Motor neuron (in vitro differentiated cells): ENCODE results near the gene PFDN4. TPM values are rescaled to one million over a fixed set of nuclear protein-coding genes. Genes with fewer than 3 reads are reported as not detected.

ENCODE experiments used
- ATAC-seq, 8 experiments: fragments of 200-7000 bp; cut with Tn5 transposase; replicated peaks in 6 of 8; 2 replicates each; pipeline ENCODE4 v1.8.0; 2021; ENCODE audit warnings: mild to moderate bottlenecking in 8 of 8, moderate library complexity in 8 of 8
- H3K27ac ChIP-seq, 2 donors: fragments of 250-450 bp; sonication (Bioruptor Pico); 2 replicates each; pipeline ENCODE4 v1.9.0; 2021; ENCODE audit warnings: antibody characterized with exemption in 2 of 2, mild to moderate bottlenecking in 2 of 2, moderate library complexity in 1 of 2
- H3K4me1 ChIP-seq, 2 donors: fragments of 250-450 bp; sonication (Bioruptor Pico); replicated peaks in 1 of 2; 2 replicates each; pipeline ENCODE4 v1.6.1; 2021; ENCODE audit warnings: antibody characterized with exemption in 2 of 2, mild to moderate bottlenecking in 2 of 2, moderate library complexity in 1 of 2
- H3K4me3 ChIP-seq, 5 donors: fragments of 250-450 bp; sonication (Bioruptor Pico); 2 replicates each; pipeline ENCODE4 v1.9.0; 2021; ENCODE audit warnings: antibody characterized with exemption in 5 of 5, mild to moderate bottlenecking in 5 of 5, moderate library complexity in 4 of 5
- WGBS, 10 experiments: fragments of 450-650 bp; shearing (Covaris generic); methylation state at CpG; one replicate each; pipeline ENCODE4 v1.0.0; 2022; 5-methylcytosine and 5-hydroxymethylcytosine counted together
- in situ Hi-C, 9 experiments: fragments of 400-800 bp; cut with MboI; loops; one replicate each; pipeline ENCODE4 v1.15.0; 2021; ENCODE audit warnings: low sequenced_read_pairs in 9 of 9, low pct_unique_long_range_greater_than_20kb in 2 of 9; ENCODE audit not compliant: unreplicated experiment in 9 of 9
- total RNA-seq, 8 experiments: library from RNA; unstranded; fragments of 300-600 nt; gene quantifications; 2 replicates each; pipeline versions ENCODE4 v1.2.3 to v1.2.4, GENCODE V29; 2022

Gene PFDN4
- total RNA-seq, 8 experiments from 2014 or later: 77.6 to 149 (median 137) TPM

- no peak overlapping the region for H3K27ac ChIP-seq
- in situ Hi-C loops: loop anchor here in 4 of 9 experiments (5.0 to 25.0 kb wide), 3 partner anchors 93 to 611 kb away; partner anchors contain the start of gene ZNF217 (in 1 of the 4)
- peak in 3 of 8 experiments; percentile 66 to 83 (median 74) for ATAC-seq
- H3K4me1 ChIP-seq: peaks cover 0 to 5% of the 10 kb centered on the region in 2 donors
- H3K4me3 ChIP-seq: no peak overlapping the region
- 43 to 85% (median 69%) methylated on average over 3 to 13 of the region's 13 CpGs for WGBS, 10 experiments
Observed at GRCh38 chr20:54197621-54198604, 10.0 kb upstream of the PFDN4 start.

- 8 to 84% (median 56%) methylated on average over 1 to 5 of the region's 6 CpGs for WGBS, 10 experiments
- H3K4me1 ChIP-seq: peaks cover 0 to 5% of the 10 kb centered on the region in 2 donors
- peak in 1 of 8 experiments; percentile 22 for ATAC-seq
- in situ Hi-C loops: loop anchor here in 4 of 9 experiments (5.0 to 25.0 kb wide), 3 partner anchors 94 to 612 kb away; partner anchors contain the start of gene ZNF217 (in 1 of the 4)
- no peak overlapping the region for H3K4me3 ChIP-seq
- no peak overlapping the region for H3K27ac ChIP-seq
Observed at GRCh38 chr20:54199283-54199682, 8.6 kb upstream of the PFDN4 start.

GRCh38 chr20:54199721-54200176, 8.1 kb upstream of the PFDN4 start:
- Histone ChIP-seq H3K4me1 (peaks cover 0 to 5% of the 10 kb centered on the region in 2 donors), H3K27ac (no peak overlapping the region), H3K4me3 (no peak overlapping the region)
- ATAC-seq: peak in 6 of 8 experiments; percentile 29 to 85 (median 74)
- 0 to 24% (median 18%) methylated on average over 2 to 7 of the region's 7 CpGs; no CpG with 5 or more reads in 1 of the 10 experiments for WGBS, 10 experiments
- in situ Hi-C loops: loop anchor here in 8 of 9 experiments (5.0 to 25.0 kb wide), 5 partner anchors 95 to 637 kb away; partner anchors contain the start of gene ZNF217 (in 1 of the 8)

- in situ Hi-C loops: loop anchor here in 5 of 9 experiments (25.0 kb wide), 2 partner anchors 437 to 638 kb away; no protein-coding TSS in a partner anchor
- 11 to 85% (median 65%) methylated on average over 1 to 6 of the region's 7 CpGs; no CpG with 5 or more reads in 2 of the 10 experiments for WGBS, 10 experiments
- no peak for ATAC-seq
- Histone ChIP-seq H3K4me1 (no peaks in the 10 kb centered on the region), H3K27ac (no peak overlapping the region), H3K4me3 (no peak overlapping the region)
Observed at GRCh38 chr20:54200487-54201267, 7.2 kb upstream of the PFDN4 start.

GRCh38 chr20:54201268-54201846, 6.5 kb upstream of the PFDN4 start:
- WGBS, 10 experiments: 20 to 90% (median 77%) methylated on average over 1 to 4 of the region's 4 CpGs; no CpG with 5 or more reads in 4 of the 10 experiments
- no peaks in the 10 kb centered on the region for H3K4me1 ChIP-seq
- ATAC-seq: no peak
- no peak overlapping the region for H3K27ac ChIP-seq
- no peak overlapping the region for H3K4me3 ChIP-seq
- in situ Hi-C loops: loop anchor here in 5 of 9 experiments (25.0 kb wide), 2 partner anchors 436 to 639 kb away; no protein-coding TSS in a partner anchor

- in situ Hi-C loops: loop anchor here in 5 of 9 experiments (25.0 kb wide), 2 partner anchors 434 to 641 kb away; no protein-coding TSS in a partner anchor
- ATAC-seq: no peak
- Histone ChIP-seq H3K4me1 (no peaks in the 10 kb centered on the region), H3K4me3 (no peak overlapping the region), H3K27ac (no peak overlapping the region)
- WGBS, 10 experiments: 36 to 100% (median 81%) methylated on average over 1 to 5 of the region's 5 CpGs
Observed at GRCh38 chr20:54203281-54203680, 4.6 kb upstream of the PFDN4 start.

- in situ Hi-C loops: loop anchor here in 5 of 9 experiments (25.0 kb wide), 2 partner anchors 433 to 642 kb away; no protein-coding TSS in a partner anchor
- ATAC-seq: no peak
Observed at GRCh38 chr20:54204063-54204462, 3.8 kb upstream of the PFDN4 start.

GRCh38 chr20:54204481-54204880, 3.4 kb upstream of the PFDN4 start:
- H3K4me1 ChIP-seq: peaks cover 4 to 6% of the 10 kb centered on the region in 2 donors
- in situ Hi-C loops: loop anchor here in 5 of 9 experiments (25.0 kb wide), 2 partner anchors 433 to 642 kb away; no protein-coding TSS in a partner anchor
- no peak overlapping the region for H3K4me3 ChIP-seq
- no peak for ATAC-seq
- H3K27ac ChIP-seq: no peak overlapping the region
- 25 to 100% (median 86%) methylated on average over 1 to 4 of the region's 5 CpGs for WGBS, 10 experiments

More at GRCh38 chr20:54204063-54204462, 3.8 kb upstream of the PFDN4 start:
- no peak overlapping the region for H3K4me3 ChIP-seq
- no peak overlapping the region for H3K27ac ChIP-seq
- H3K4me1 ChIP-seq: peaks cover 0 to 2% of the 10 kb centered on the region in 2 donors
- 71 to 100% (median 82%) methylated on average over 1 to 5 of the region's 6 CpGs; no CpG with 5 or more reads in 6 of the 10 experiments for WGBS, 10 experiments

GRCh38 chr20:54205450-54205849, 2.4 kb upstream of the PFDN4 start:
- WGBS, 10 experiments: 48 to 100% (median 89%) methylated on average over 1 to 7 of the region's 8 CpGs; no CpG with 5 or more reads in 1 of the 10 experiments
- no peak overlapping the region for H3K27ac ChIP-seq
- no peak overlapping the region for H3K4me3 ChIP-seq
- no peak for ATAC-seq
- in situ Hi-C loops: loop anchor here in 5 of 9 experiments (25.0 kb wide), 2 partner anchors 432 to 643 kb away; no protein-coding TSS in a partner anchor
- peaks cover 4 to 11% of the 10 kb centered on the region in 2 donors for H3K4me1 ChIP-seq

- peak overlapping the region; percentile 77 to 96 (median 93) for H3K4me3 ChIP-seq
- 42 to 100% (median 67%) methylated on average over 2 to 7 of the region's 7 CpGs; no CpG with 5 or more reads in 1 of the 10 experiments for WGBS, 10 experiments
- peaks cover 4 to 11% of the 10 kb centered on the region in 2 donors for H3K4me1 ChIP-seq
- in situ Hi-C loops: loop anchor here in 5 of 9 experiments (25.0 kb wide), 2 partner anchors 430 to 645 kb away; no protein-coding TSS in a partner anchor
- peak overlapping the region in 1 of 2 donors; percentile 100 for H3K27ac ChIP-seq
- ATAC-seq: no peak
Observed at GRCh38 chr20:54207053-54207742, 689 bp upstream of the PFDN4 start.

GRCh38 chr20:54208548-54209176, 775 bp downstream of the PFDN4 start:
- peak overlapping the region; percentile 99 to 100 for H3K27ac ChIP-seq
- peak in 7 of 8 experiments; percentile 4 to 26 (median 13) for ATAC-seq
- peaks cover 4 to 11% of the 10 kb centered on the region in 2 donors for H3K4me1 ChIP-seq
- H3K4me3 ChIP-seq: peak overlapping the region; percentile 77 to 96 (median 93)
- in situ Hi-C loops: loop anchor here in 5 of 9 experiments (25.0 kb wide), 2 partner anchors 429 to 646 kb away; no protein-coding TSS in a partner anchor
- WGBS, 10 experiments: 0 to 26% (median 4%) methylated on average over 3 to 8 of the region's 15 CpGs
